Testis (tissue), 2 donors: Measurements from ENCODE around the gene OLFM1.

Source experiments
- CTCF ChIP-seq, 3 experiments: fragments of 450-650 bp in 2 of 3; fragments of 200-600 bp in 1 of 3; sonication (generic) in 1 of 3; IDR thresholded peaks; one replicate each; pipeline ENCODE4 v1.5.1; 2016 to 2019; ENCODE audit warnings: antibody characterized with exemption in 3 of 3, mild to moderate bottlenecking in 2 of 3, moderate library complexity in 1 of 3
- POLR2A ChIP-seq: fragments of 450-650 bp; IDR thresholded peaks from one replicate; pipeline ENCODE4 v1.6.1; 2017; ENCODE audit warnings: antibody characterized with exemption, mild to moderate bottlenecking, moderate library complexity

GRCh38 chr9:135051316-135052038 is 36.0 kb upstream of the OLFM1 start:
- TF ChIP-seq CTCF (IDR thresholded peaks at IDR 0.05) (no peak), POLR2A (no peak)
